ENCODE results near the gene MOB4.

- TF ChIP-seq CTCF (IDR thresholded peaks at IDR 0.05; ENCODE audit: insufficient read depth, low read depth, low read length) (no peak), EZH2 (IDR thresholded peaks at IDR 0.05; ENCODE audit: insufficient read depth, low read length) (no peak)
Observed at GRCh38 chr2:197499594-197500502, 16.0 kb upstream of the MOB4 start, which contains the start of the genes HSPD1 and HSPE1.
